GM12865 (cell line): Measurements from ENCODE around the gene ZNF213.

Experiments used
- DNase-seq: peaks from one replicate; pipeline ENCODE4 v3.0.0; 2010; ENCODE audit warnings: low read depth
- H3K4me3 ChIP-seq: 2 replicates; pipeline ENCODE4 v1.5.1; 2011; ENCODE audit warnings: mild to moderate bottlenecking, low read depth, low read length, control low read depth
- CTCF ChIP-seq: IDR thresholded peaks from 2 replicates; pipeline ENCODE4 v1.5.1; 2011; ENCODE audit warnings: low read length, control low read depth, low read depth, inconsistent platforms; ENCODE audit not compliant: insufficient read depth; ENCODE audit errors: missing control alignments

ZNF213 gene

GRCh38 chr16:3134338-3135125 lies at the start of gene ZNF213:
TSS of gene ZNF213 (plus strand) at chr16:3135029. CDS start at chr16:3137281, 2,252 bp downstream.
- DNase-seq = peak; percentile 99
- peak within 1 kb of the TSS; percentile 81 for H3K4me3 ChIP-seq
- TF ChIP-seq CTCF = no peak

DNA sequence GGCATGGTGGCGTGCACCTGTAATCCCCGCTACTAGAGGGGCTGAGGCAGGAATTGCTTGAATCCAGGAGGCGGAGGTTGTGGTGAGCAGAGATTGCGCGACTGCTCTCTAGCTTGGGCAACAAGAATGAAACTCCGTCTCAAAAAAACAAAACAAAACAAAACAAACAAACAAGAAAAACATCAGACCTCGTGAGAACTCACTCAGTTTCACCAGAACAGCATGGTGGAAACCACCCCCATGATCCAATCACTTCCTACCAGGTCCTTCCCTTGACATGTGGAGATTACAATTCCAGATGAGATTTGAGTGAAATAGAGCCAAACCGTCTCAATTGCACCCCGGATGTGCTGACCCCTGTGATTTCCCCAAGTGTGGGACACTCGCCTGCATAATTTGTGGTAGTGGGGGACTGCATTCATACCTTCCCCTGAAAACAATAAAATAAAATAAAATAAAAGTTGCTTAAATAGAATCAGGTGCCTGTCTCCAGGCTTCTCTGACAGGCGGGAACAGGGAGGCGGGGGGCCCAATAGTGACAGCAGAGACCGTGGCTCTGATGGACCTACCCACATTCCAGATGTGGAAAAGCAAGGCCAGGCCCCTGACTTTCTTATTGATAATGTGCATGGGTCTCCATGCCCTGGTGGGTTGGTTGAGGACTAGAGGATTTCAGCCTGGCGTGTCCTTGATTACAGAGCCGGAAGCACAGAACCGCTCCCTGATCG lies 48.8 kb upstream of the ZNF213 start:
- DNase-seq = no peak
- no peak overlapping the region for H3K4me3 ChIP-seq
- no peak for TF ChIP-seq CTCF

DNA sequence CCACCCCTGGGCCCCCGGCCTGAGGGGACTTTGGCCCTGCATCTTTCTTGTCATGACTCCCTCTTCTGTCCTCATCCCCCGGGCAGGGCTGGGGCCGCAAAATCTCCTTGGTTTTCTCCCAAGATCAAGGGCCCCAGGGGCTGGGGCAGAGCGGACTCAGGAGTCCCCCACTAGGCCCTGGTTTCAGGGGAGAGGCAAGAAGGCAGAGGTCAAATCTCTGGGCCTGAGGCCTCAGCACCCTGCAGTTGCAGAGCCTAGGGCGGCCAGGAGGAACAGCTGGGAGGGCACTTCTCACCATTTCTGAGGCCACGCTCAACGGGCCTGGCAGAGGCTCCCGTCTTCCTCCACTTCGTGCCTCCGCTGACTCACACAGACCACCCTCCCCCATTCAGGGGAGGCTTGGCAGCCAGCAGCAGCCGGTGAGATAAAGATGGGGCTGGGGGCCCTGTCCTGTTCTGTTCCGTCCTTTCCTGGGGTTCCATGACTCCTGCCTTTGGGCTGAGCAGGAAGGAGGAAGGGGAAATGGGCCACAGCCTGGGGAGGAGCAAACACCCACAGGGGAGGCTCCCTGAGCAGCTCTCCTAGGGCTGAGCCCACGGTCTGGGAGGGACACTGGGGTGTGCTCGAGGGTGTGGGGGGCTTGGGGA lies 48.1 kb upstream of the ZNF213 start:
- no peak for DNase-seq
- no peak overlapping the region for H3K4me3 ChIP-seq
- no peak for TF ChIP-seq CTCF

GRCh38 chr16:3087243-3088235 lies 47.3 kb upstream of the ZNF213 start:
- TF ChIP-seq CTCF = no peak
- no peak overlapping the region for H3K4me3 ChIP-seq
- no peak for DNase-seq

- no peak overlapping the region for H3K4me3 ChIP-seq
- no peak for TF ChIP-seq CTCF
- DNase-seq = no peak
These were observed 46.4 kb upstream of the ZNF213 start for GRCh38 chr16:3088450-3088849.
